ENCODE data around the gene RFTN2.

Gene RFTN2

DNA sequence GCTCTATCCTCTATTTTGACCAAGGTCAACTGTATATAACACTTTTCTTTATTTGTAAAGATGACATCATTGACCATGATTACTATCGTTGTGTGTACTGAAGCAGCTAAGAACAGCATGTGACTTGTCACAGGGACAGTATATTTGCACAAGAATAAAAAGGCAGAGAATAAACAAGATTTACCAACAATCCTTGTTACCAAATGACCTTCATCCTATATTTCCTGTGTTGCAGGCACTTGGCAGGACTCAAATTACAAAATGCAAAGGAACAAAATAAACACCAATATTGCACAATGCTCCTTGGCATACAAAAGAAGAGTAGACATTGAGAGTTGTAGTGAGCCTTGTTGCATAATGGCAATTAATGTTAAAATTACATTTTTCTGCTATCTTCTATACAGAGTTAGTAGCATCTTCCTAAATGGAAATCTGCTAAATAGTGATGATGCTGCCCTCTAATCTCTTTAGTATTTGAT is 61.8 kb downstream of the RFTN2 start:
- no peak for TF ChIP-seq EZH2 (optimal IDR thresholded peaks at IDR 0.05; ENCODE audit: low read depth, low read length)
- Histone ChIP-seq H3K27ac (ENCODE audit: low read length) (no peak overlapping the region), H3K4me1 (ENCODE audit: low read length) (no peaks in the 10 kb centered on the region), H2AFZ (ENCODE audit: low read length) (no peak overlapping the region), H3K79me2 (ENCODE audit: low read length) (no peaks in the 10 kb centered on the region), H3K9me2 (replicated peaks; ENCODE audit: insufficient read depth, low read length) (no peaks in the 10 kb centered on the region), H3K27me3 (replicated peaks; ENCODE audit: insufficient read depth, low read length) (no peaks in the 10 kb centered on the region), H3K9me3 (replicated peaks; ENCODE audit: insufficient read depth, low read length) (no peaks in the 10 kb centered on the region), H3K36me3 (replicated peaks; ENCODE audit: insufficient read depth, low read length) (no peaks in the 10 kb centered on the region), H3K9ac (ENCODE audit: low read length) (no peak overlapping the region), H4K20me1 (ENCODE audit: insufficient read depth, low read length) (no peaks in the 10 kb centered on the region), H3K4me3 (ENCODE audit: low read length) (no peak overlapping the region), H3F3A (ENCODE audit: insufficient read depth, low read length) (no peaks in the 10 kb centered on the region), H3K4me2 (ENCODE audit: low read depth, low read length) (no peak overlapping the region)
- DNase-seq = no peak

DNA sequence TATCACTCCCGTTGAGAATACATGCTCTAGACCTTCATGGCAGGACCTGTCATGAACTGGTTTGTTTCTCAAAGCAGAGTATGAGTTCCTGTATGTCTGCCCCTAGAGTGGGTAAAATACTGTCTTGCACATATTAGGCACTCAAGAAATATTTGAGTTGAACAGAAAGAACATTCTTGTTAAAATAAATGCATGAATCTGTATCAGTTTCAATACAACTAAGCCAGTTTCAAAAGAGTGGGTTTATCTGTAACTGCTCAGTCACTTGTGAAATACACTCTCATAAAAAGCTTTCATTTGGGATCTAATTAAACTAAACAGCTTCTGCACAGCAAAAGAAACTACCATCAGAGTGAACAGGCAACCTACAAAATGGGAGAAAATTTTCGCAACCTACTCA is 69.2 kb downstream of the RFTN2 start:
- TF ChIP-seq, protein P1, sequence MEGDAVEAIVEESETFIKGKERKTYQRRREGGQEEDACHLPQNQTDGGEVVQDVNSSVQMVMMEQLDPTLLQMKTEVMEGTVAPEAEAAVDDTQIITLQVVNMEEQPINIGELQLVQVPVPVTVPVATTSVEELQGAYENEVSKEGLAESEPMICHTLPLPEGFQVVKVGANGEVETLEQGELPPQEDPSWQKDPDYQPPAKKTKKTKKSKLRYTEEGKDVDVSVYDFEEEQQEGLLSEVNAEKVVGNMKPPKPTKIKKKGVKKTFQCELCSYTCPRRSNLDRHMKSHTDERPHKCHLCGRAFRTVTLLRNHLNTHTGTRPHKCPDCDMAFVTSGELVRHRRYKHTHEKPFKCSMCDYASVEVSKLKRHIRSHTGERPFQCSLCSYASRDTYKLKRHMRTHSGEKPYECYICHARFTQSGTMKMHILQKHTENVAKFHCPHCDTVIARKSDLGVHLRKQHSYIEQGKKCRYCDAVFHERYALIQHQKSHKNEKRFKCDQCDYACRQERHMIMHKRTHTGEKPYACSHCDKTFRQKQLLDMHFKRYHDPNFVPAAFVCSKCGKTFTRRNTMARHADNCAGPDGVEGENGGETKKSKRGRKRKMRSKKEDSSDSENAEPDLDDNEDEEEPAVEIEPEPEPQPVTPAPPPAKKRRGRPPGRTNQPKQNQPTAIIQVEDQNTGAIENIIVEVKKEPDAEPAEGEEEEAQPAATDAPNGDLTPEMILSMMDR (IDR thresholded peaks at IDR 0.05; ENCODE audit: low read length) = no peak
- no peak for TF ChIP-seq EZH2phosphoT487 (IDR thresholded peaks at IDR 0.05; ENCODE audit: low read length)
- TF ChIP-seq EZH2 (optimal IDR thresholded peaks at IDR 0.05; ENCODE audit: low read depth, low read length) = no peak
- H3K9me2 ChIP-seq (replicated peaks; ENCODE audit: insufficient read depth, low read length) = no peaks in the 10 kb centered on the region
- H3F3A ChIP-seq (ENCODE audit: insufficient read depth, low read length) = no peaks in the 10 kb centered on the region
- no peaks in the 10 kb centered on the region for H4K20me1 ChIP-seq (ENCODE audit: insufficient read depth, low read length)
- no peaks in the 10 kb centered on the region for H3K36me3 ChIP-seq (replicated peaks; ENCODE audit: insufficient read depth, low read length)
- peaks cover 5% of the 10 kb centered on the region; the same call in 1 of the 2 replicates for H3K4me1 ChIP-seq (ENCODE audit: low read length)
- no peak overlapping the region for H3K4me3 ChIP-seq (ENCODE audit: low read length)
- no peak overlapping the region for H3K27ac ChIP-seq (ENCODE audit: low read length)
- H3K4me2 ChIP-seq (ENCODE audit: low read depth, low read length) = 0 out of 2 replicates have a peak overlapping the region, but pooled peaks have one; percentile 25
- H3K9ac ChIP-seq (ENCODE audit: low read length) = no peak overlapping the region
- DNase-seq = no peak
- H3K27me3 ChIP-seq (replicated peaks; ENCODE audit: insufficient read depth, low read length) = no peaks in the 10 kb centered on the region
- H2AFZ ChIP-seq (ENCODE audit: low read length) = no peak overlapping the region
- no peaks in the 10 kb centered on the region for H3K79me2 ChIP-seq (ENCODE audit: low read length)
- H3K9me3 ChIP-seq (replicated peaks; ENCODE audit: insufficient read depth, low read length) = no peaks in the 10 kb centered on the region

DNA sequence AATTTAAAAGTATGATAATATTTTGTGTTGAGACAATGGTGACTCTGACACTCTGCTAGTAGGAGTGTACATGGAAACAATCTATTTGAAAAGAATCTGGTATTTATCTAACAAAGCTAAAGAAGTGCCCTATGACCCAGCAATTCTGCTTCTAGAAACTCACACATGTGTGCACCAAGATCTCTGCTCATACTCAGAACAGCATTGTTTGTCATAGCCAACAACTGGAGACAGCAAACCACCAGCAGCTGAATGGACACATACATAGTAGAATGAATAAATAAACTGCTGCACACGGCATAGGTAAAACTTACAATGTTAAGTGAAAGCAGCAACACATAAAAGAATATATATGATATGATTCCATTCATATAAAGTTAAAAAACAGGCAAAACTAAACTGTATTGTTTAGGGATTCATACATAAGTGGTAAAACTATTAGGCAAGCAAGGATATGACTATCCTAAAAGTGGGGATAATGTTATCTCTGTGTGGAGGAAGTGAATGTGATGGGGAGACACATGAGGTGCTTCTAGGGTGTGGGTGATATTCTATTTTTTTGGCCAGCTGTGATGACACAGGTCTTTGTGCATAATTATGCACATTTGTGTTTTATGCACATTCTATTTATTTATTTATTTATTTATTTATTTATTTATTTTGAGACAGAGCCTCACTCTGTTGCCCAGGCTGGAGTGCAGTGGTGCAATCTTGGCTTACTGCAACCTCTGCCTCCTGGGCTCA is 71.1 kb downstream of the RFTN2 start:
- H3K27ac ChIP-seq (ENCODE audit: low read length) = no peak overlapping the region
- no peaks in the 10 kb centered on the region for H4K20me1 ChIP-seq (ENCODE audit: insufficient read depth, low read length)
- no peak overlapping the region for H2AFZ ChIP-seq (ENCODE audit: low read length)
- TF ChIP-seq, protein P1 (IDR thresholded peaks at IDR 0.05; ENCODE audit: low read length) = no peak
- TF ChIP-seq EZH2phosphoT487 (IDR thresholded peaks at IDR 0.05; ENCODE audit: low read length) (no peak), EZH2 (optimal IDR thresholded peaks at IDR 0.05; ENCODE audit: low read depth, low read length) (no peak)
- no peaks in the 10 kb centered on the region for H3K27me3 ChIP-seq (replicated peaks; ENCODE audit: insufficient read depth, low read length)
- H3K4me2 ChIP-seq (ENCODE audit: low read depth, low read length) = no peak overlapping the region
- no peak for DNase-seq
- H3K9me2 ChIP-seq (replicated peaks; ENCODE audit: insufficient read depth, low read length) = no peaks in the 10 kb centered on the region
- no peak overlapping the region for H3K9ac ChIP-seq (ENCODE audit: low read length)
- H3K4me1 ChIP-seq (ENCODE audit: low read length) = peaks cover 18% of the 10 kb centered on the region
- H3K4me3 ChIP-seq (ENCODE audit: low read length) = no peak overlapping the region
- no peaks in the 10 kb centered on the region for H3F3A ChIP-seq (ENCODE audit: insufficient read depth, low read length)
- no peaks in the 10 kb centered on the region for H3K9me3 ChIP-seq (replicated peaks; ENCODE audit: insufficient read depth, low read length)
- H3K36me3 ChIP-seq (replicated peaks; ENCODE audit: insufficient read depth, low read length) = no peaks in the 10 kb centered on the region
- no peaks in the 10 kb centered on the region for H3K79me2 ChIP-seq (ENCODE audit: low read length)

- no peaks in the 10 kb centered on the region for H3K9me2 ChIP-seq (replicated peaks; ENCODE audit: insufficient read depth, low read length)
- TF ChIP-seq EZH2phosphoT487 (IDR thresholded peaks at IDR 0.05; ENCODE audit: low read length) (no peak), EZH2 (optimal IDR thresholded peaks at IDR 0.05; ENCODE audit: low read depth, low read length) (no peak)
- TF ChIP-seq, protein P1 (IDR thresholded peaks at IDR 0.05; ENCODE audit: low read length) = no peak
- peaks cover 18% of the 10 kb centered on the region for H3K4me1 ChIP-seq (ENCODE audit: low read length)
- H3K9me3 ChIP-seq (replicated peaks; ENCODE audit: insufficient read depth, low read length) = no peaks in the 10 kb centered on the region
- no peak overlapping the region for H3K9ac ChIP-seq (ENCODE audit: low read length)
- no peak overlapping the region for H3K4me2 ChIP-seq (ENCODE audit: low read depth, low read length)
- DNase-seq = no peak
- H2AFZ ChIP-seq (ENCODE audit: low read length) = no peak overlapping the region
- no peaks in the 10 kb centered on the region for H4K20me1 ChIP-seq (ENCODE audit: insufficient read depth, low read length)
- no peaks in the 10 kb centered on the region for H3F3A ChIP-seq (ENCODE audit: insufficient read depth, low read length)
- no peak overlapping the region for H3K27ac ChIP-seq (ENCODE audit: low read length)
- H3K27me3 ChIP-seq (replicated peaks; ENCODE audit: insufficient read depth, low read length) = no peaks in the 10 kb centered on the region
- no peak overlapping the region for H3K4me3 ChIP-seq (ENCODE audit: low read length)
- no peaks in the 10 kb centered on the region for H3K36me3 ChIP-seq (replicated peaks; ENCODE audit: insufficient read depth, low read length)
- H3K79me2 ChIP-seq (ENCODE audit: low read length) = no peaks in the 10 kb centered on the region
Observed at GRCh38 chr2:197601726-197602125, 73.7 kb downstream of the RFTN2 start.
